Stimulated activated CD4-positive, alpha-beta T cell treated with anti-CD3 and anti-CD28 coated beads, Interleukin-1b, Interleukin-23, amount 100 ng/mL, for 24 hours (primary cell): ENCODE results near the gene GINS2.

Experiments used
- DNase-seq, 4 experiments: peaks; one replicate each; pipeline ENCODE4 v3.0.0-alpha.2; 2020; ENCODE audit warnings: low read depth in 4 of 4, low spot score in 1 of 4

The GINS2 gene

GRCh38 chr16:85641776-85642176 is 47.0 kb downstream of the GINS2 start:
- no peak for DNase-seq

DNA sequence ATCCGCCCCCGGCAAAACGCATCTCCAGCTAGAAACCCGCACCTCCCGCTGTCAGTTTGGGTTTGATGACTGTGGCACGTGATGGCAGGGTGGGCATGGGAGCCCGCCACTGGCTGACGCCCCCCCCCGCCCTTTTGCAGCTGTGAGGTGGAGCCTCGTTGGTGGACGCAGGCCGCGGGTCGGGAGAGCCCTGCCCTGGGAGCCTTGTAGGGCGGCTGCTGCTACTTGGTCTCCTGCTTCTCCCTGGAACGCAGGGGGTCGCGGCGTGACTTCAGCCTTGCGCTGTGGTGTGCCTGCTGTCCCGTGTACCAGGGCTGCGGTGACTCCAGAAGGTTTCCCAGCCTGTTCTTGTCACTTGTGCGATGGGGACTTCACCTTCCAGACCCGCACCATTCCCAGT is 47.4 kb downstream of the GINS2 start:
- DNase-seq: no peak

DNA sequence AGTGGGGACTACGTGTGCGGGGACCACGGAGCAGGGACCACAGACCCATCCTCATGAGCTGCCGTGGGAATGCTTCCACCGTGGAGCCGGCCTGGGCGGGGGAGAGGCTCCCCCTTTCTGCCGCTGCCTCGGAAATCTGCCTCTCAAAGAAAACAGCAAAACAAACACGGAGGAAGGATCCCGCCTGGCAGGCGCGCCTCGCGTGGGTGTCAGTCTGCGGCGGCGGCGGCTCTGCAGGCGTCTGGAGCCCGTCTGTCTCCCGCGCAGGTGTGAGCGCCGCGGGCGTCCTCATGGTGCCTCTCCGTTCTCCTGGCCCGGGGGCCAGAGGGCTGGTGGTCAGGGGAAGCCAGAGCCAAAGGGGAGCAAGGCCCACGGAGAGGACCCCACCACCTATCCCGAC is 48.2 kb downstream of the GINS2 start:
- no peak for DNase-seq

- no peak for DNase-seq
Observed at GRCh38 chr16:85640254-85640558, 48.5 kb downstream of the GINS2 start.

- DNase-seq: no peak
Observed at GRCh38 chr16:85639529-85640253, 49.1 kb downstream of the GINS2 start.

- no peak for DNase-seq
Observed at GRCh38 chr16:85638695-85639409, 49.9 kb downstream of the GINS2 start.

- no peak for DNase-seq
Observed at GRCh38 chr16:85637808-85638647, 50.7 kb downstream of the GINS2 start.

GRCh38 chr16:85637061-85637807 is 51.5 kb downstream of the GINS2 start:
- no peak for DNase-seq

DNA sequence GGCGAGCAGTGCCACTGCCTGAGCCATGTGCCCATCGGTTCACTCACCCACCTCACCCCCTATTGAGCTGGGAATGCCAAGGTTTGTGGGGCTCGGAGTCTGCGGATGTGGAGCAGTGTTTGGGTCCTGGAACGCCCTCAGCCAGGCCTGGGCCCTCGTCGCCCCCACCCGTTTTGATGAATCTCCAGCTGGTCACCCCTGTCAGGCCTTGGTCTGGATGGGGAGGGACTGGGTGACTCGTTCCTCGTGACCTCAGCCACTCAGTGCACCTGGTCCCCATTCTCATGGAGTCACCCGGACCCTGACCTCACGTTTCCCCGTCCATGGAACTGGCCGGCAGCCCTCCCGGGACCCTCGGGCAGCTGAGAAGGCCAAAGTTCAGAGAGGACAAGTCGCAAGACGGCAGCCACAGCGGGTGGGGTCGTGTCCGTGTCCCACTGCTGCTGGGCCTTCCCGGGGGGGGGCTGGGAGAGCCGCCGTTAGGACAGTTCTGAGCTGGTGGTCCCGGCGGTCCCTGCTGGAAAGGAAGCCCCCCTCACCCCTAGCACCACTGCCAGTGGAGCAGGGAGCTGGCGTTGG is 52.4 kb downstream of the GINS2 start:
- DNase-seq: no peak

- no peak for DNase-seq
Observed at GRCh38 chr16:85635545-85636140, 53.1 kb downstream of the GINS2 start.

DNA sequence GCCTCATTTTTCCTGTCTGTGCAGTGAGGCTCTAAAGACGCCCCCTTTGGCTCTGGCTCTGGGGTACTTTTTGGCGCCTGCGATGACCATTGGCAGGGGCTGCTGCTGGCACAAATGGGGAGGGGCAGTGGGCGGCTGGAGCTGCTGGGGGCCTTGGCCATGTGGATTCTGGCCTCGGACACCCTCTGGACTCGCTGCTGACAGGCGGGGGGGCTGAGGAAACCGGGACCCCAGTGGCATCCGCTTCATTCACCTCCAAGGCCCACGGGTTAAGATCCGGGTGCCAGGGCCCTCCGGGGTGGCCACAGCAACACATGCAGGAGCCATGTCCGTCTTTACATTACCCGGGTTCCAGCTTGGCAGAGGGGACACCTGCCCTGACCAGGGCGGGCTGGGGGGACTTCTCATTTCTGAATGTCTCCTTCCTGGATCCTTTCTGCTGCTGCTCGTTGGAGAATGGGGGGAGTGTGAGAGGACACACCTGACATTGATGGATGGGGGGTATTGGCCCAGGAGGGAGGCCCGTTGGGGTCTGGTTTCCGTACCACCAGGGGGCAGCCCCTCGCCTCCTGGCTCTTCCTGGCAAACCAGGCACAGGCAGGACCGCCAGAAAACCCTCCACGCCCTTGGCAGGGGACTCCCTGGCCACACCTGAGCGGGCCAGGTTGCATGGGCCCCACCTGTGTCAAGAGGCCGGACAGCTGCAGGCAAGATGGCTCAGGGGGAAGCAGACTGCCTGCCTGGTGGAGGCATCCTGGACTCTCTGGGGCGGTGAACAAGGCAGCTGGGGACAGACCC is 53.8 kb downstream of the GINS2 start:
- no peak for DNase-seq

GRCh38 chr16:85633888-85634287 is 54.9 kb downstream of the GINS2 start:
- DNase-seq: no peak

GRCh38 chr16:85633438-85633743 is 55.4 kb downstream of the GINS2 start:
- DNase-seq: no peak

DNA sequence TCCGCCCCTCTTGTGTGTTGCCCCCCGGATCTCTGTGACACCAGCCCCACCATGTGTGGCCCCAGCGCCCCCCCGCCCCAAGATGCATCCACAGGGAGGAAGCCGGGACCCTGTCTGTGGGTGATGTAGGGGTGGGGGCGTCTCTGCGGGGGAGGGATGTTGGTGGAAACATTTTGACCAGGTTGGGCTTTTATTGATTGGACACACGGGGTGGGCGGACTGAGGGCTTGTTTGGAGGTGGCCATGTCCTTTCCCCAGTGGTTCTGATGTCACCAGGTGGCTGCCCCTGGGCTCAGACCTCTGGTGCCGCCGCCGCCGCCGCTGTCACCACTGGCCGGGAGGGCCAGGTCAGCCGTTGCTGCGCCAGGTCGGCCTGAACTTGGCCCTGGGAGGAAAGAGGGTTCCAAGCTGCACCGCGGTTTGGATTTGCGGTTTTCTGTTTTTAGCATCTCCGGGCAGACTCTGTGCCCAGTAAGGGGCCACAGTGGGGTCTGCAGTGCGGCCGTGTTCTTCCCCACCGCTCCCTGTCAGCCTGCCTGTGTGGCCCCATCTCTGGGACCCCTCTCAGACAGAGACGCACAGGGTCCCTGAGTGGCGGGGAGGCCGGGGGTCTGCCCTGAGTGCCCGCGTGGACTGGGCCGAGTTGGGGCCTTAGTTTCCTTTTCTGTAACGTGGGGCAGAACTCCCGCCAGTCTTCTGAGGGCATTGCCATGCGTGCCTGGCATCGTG is 55.9 kb downstream of the GINS2 start:
- DNase-seq: no peak

DNA sequence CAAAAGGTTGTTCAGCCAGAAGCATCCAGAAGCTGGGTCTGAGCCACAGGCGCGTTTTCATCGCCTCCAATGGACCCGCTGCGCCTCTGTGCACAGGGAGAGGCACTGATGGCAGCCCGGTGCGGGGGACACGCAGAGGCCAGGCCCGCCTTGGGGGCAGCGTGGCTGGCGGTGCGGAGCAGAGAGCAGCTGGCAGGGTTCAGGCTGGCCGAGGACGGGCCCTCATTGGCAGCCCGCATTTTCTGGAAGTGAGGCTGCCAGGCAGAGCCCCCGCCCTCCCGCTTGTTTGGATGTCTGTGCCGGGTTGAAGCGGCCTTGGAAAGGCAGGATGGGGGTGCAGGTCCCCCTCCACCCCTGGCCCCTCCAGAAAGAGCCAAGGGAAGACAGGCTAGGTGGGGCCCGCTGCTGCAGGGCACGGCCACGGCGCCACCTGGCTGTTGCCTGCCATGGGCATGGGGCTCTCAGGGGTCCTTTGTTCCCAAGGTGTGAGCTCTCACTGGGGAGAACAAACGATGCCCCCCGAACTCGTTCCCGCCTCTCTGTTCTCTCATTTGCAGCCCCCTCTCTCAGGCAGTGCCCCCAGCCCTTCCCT is 56.9 kb downstream of the GINS2 start:
- no peak for DNase-seq

DNA sequence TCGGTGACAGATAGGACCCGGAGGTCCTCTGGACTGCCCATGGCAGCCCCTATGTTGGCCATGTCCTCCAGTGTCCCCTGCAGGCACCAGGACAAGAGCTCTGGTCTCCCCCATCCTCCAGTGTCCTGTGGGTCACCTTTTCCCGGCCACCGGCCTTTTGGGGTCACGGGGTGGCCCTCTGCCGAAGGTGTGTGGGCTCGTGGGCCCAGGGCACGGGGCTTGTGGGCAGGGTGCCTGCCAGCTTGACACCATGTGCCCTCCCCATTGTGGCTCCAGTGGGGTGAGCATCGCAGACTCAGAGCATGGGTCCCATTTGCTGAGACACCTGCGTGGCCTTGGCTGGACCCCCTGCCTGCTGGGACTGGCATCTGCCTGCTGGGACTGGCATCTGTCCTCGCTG is 57.5 kb downstream of the GINS2 start:
- no peak for DNase-seq

DNA sequence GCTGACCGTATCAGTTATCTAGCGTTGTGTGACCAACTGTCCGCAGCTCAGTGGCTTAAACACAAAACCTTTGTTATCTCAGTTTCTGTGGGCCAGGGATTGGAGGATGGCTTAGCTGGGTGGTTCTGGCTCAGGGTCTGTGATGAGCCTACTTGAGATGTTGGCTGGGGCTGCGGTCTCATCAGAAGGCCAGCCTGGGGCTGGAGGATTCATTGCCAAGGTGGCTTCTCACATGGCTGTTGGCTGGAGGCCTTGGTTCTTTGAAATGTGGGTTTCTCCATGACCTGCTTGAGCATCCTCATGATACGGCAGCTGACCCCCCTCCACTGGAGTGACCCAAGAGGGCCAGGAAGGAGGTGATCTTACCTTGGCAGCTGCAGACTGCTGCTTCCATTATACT is 58.9 kb downstream of the GINS2 start:
- DNase-seq: no peak

DNA sequence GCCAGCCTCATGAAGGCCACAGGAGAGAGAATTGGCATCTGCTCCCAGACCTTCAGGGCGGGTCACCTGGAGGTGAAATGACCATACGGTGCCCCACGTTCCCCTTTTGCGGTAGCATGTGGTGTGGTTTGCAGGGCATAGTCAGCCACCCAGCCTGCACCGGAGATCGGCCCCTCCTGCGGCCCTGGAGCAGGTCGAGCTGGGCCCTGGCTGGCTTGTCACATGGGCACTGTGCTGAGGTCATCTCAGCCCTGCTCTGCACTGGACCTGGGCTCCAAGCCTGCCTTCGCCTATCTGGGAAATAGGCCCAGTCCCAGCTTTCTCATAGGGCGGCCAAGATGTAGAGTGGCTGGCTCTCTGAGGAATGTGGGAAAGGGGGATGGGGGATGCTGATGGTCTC is 59.4 kb downstream of the GINS2 start:
- no peak for DNase-seq

GRCh38 chr16:85628645-85629044 is 60.1 kb downstream of the GINS2 start:
- no peak for DNase-seq
